OCI-M2 (cell line): Measurements from ENCODE around the gene PERP.
A peak's percentile ranks its signal among the peaks of the same experiment; 100 is the strongest.
"Not testable (repeated sequence)": the region's sequence is repeated elsewhere in the genome, so short reads cannot be mapped to it uniquely, and the experiment has no call there.

Experiments
- DNase-seq: peaks from one replicate; lab custom pipeline; 2025; ENCODE audit not compliant: unreplicated experiment; lab: John Stamatoyannopoulos, UW

PERP gene

GRCh38 chr6:138107078-138107751, at the start of gene PERP:
TSS of gene PERP (minus strand) at chr6:138107419. CDS start at chr6:138107340, 79 bp downstream.
- no peak for DNase-seq

- no peak for DNase-seq
Observed at GRCh38 chr6:138155443-138155842, 48.2 kb upstream of the PERP start.

- no peak for DNase-seq
Observed at GRCh38 chr6:138146544-138146943, 39.3 kb upstream of the PERP start.

GRCh38 chr6:138145402-138145801, 38.2 kb upstream of the PERP start:
- no peak for DNase-seq

GRCh38 chr6:138142806-138143205, 35.6 kb upstream of the PERP start:
- DNase-seq, result no peak

- no peak for DNase-seq
Observed at GRCh38 chr6:138129190-138129589, 22.0 kb upstream of the PERP start.

GRCh38 chr6:138128096-138128495, 20.9 kb upstream of the PERP start:
- DNase-seq, result no peak

GRCh38 chr6:138124096-138124495, 16.9 kb upstream of the PERP start:
- no peak for DNase-seq

GRCh38 chr6:138119976-138120375, 12.8 kb upstream of the PERP start:
- DNase-seq, result no peak

GRCh38 chr6:138119229-138119628, 12.0 kb upstream of the PERP start:
- not testable (repeated sequence) for DNase-seq

GRCh38 chr6:138117376-138117914, 10.2 kb upstream of the PERP start:
- DNase-seq, result no peak

- no peak for DNase-seq
Observed at GRCh38 chr6:138116661-138116999, 9.4 kb upstream of the PERP start.

GRCh38 chr6:138115877-138116660, 8.8 kb upstream of the PERP start:
- DNase-seq, result peak; percentile 24

- no peak for DNase-seq
Observed at GRCh38 chr6:138115201-138115600, 8.0 kb upstream of the PERP start.

- DNase-seq, result no peak
Observed at GRCh38 chr6:138113588-138114210, 6.5 kb upstream of the PERP start.

- no peak for DNase-seq
Observed at GRCh38 chr6:138110229-138110628, 3.0 kb upstream of the PERP start.

GRCh38 chr6:138109042-138109997, 2.1 kb upstream of the PERP start:
- peak; percentile 30 for DNase-seq

GRCh38 chr6:138107752-138108592, 753 bp upstream of the PERP start:
- no peak for DNase-seq

- DNase-seq, result no peak
Observed at GRCh38 chr6:138106665-138107077, 548 bp downstream of the PERP start.
